Loucy (cell line): Measurements from ENCODE around the gene CHCHD4.

Experiments used
- EZH2phosphoT487 ChIP-seq: fragments of 200-600 bp; IDR thresholded peaks from 2 replicates; pipeline ENCODE4 v1.6.1; 2018; ENCODE audit warnings: antibody characterized with exemption, mild to moderate bottlenecking, moderate library complexity, borderline replicate concordance
- TF ChIP-seq, protein P1 (sequence below): fragments of 200-600 bp; sonication (generic); conservative IDR thresholded peaks from 2 replicates; pipeline ENCODE4 v1.5.1; 2014; ENCODE audit warnings: mild to moderate bottlenecking, antibody characterized with exemption, low read length

- TF ChIP-seq, protein P1, sequence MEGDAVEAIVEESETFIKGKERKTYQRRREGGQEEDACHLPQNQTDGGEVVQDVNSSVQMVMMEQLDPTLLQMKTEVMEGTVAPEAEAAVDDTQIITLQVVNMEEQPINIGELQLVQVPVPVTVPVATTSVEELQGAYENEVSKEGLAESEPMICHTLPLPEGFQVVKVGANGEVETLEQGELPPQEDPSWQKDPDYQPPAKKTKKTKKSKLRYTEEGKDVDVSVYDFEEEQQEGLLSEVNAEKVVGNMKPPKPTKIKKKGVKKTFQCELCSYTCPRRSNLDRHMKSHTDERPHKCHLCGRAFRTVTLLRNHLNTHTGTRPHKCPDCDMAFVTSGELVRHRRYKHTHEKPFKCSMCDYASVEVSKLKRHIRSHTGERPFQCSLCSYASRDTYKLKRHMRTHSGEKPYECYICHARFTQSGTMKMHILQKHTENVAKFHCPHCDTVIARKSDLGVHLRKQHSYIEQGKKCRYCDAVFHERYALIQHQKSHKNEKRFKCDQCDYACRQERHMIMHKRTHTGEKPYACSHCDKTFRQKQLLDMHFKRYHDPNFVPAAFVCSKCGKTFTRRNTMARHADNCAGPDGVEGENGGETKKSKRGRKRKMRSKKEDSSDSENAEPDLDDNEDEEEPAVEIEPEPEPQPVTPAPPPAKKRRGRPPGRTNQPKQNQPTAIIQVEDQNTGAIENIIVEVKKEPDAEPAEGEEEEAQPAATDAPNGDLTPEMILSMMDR: no peak
- TF ChIP-seq EZH2phosphoT487: no peak
Measured at GRCh38 chr3:14124615-14125192, at the start of gene CHCHD4, which contains the start of gene TMEM43.
